Prostate gland (tissue), 2 donors: ENCODE results near the gene CYS1.

Source experiments
- CTCF ChIP-seq, 4 experiments: fragments of 200-600 bp in 2 of 4; fragments of 450-650 bp in 2 of 4; sonication (generic) in 2 of 4; IDR thresholded peaks; 1 replicate in 3 of 4; 2 replicates in 1 of 4; pipeline ENCODE4 v1.5.1; 2016 to 2019; ENCODE audit warnings: antibody characterized with exemption in 4 of 4, mild to moderate bottlenecking in 2 of 4, moderate library complexity in 2 of 4
- POLR2A ChIP-seq: fragments of 450-650 bp; IDR thresholded peaks from one replicate; pipeline ENCODE4 v1.6.1; 2016; ENCODE audit warnings: antibody characterized with exemption, mild to moderate bottlenecking
- POLR2AphosphoS5 ChIP-seq: sonication (generic); formaldehyde crosslinking; IDR thresholded peaks from one replicate; pipeline ENCODE4 v1.6.1; 2017; ENCODE audit warnings: antibody characterized with exemption

- no peak for TF ChIP-seq CTCF (IDR thresholded peaks at IDR 0.05)
- TF ChIP-seq POLR2A, result no peak
- TF ChIP-seq POLR2AphosphoS5, result no peak
Measured at GRCh38 chr2:10078001-10078400, 2.2 kb downstream of the CYS1 start.
